ENCODE results near the gene L3MBTL4. TPM values are rescaled to one million over a fixed set of nuclear protein-coding genes. Genes with fewer than 3 reads are reported as not detected.

L3MBTL4 gene
- total and polyA plus RNA-seq, 2 experiments from 2014 or later: 4.1 to 14.1 TPM

DNA sequence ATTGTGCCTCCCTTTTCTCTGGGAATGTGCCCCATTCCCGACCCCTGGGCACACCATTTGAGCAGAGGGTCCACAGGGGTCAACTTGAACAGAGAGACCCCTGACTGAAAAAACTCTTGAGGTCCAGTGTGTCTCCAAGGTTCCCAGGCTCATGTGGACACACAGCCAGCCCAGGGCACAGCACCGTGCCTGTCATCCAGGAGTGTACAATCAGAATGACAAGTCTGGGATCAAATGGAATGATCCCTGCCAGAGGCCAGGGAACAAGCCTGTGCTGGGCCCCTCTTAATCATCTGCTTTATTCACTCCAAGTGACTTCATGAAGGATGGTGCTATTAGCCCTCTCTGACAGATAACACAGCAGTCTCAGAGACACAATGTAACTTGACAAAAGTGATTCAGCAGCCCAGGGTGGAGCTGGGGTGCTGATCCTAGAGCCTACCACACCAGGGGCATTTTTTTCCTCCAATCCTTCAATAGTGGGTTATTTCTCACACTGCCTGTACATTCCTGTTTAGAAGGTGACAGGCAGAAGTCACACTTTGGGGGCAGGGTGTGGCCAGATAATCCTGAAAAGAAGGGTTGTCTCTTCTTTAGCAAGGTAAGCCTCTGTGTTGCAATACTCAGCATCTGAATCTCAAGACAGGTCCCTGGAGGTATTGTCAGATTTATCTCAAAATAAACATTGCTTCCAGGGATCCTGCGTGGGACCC lies 435.4 kb downstream of the L3MBTL4 start:
- WGBS (ENCODE audit: low lambda C conversion rate, missing lambda C conversion rate): 71% methylated on average over 3 of the region's 3 CpGs
- Histone ChIP-seq H3K27ac (no peak overlapping the region), H2AFZ (no peak overlapping the region), H3K27me3 (no peaks in the 10 kb centered on the region), H4K20me1 (ENCODE audit: insufficient read depth, poor library complexity, severe bottlenecking) (no peaks in the 10 kb centered on the region), H3K9me2 (replicated peaks; ENCODE audit: insufficient read depth) (no peaks in the 10 kb centered on the region), H3K4me3 (no peak overlapping the region), H3K4me2 (no peak overlapping the region), H3K36me3 (replicated peaks; ENCODE audit: insufficient read depth, low read depth) (no peaks in the 10 kb centered on the region), H3K9me3 (ENCODE audit: low read depth) (no peaks in the 10 kb centered on the region), H3K4me1 (ENCODE audit: insufficient read depth) (no peaks in the 10 kb centered on the region), H3K79me2 (no peaks in the 10 kb centered on the region)
- DNase-seq (ENCODE audit: low spot score): no peak
- TF ChIP-seq, protein P1, sequence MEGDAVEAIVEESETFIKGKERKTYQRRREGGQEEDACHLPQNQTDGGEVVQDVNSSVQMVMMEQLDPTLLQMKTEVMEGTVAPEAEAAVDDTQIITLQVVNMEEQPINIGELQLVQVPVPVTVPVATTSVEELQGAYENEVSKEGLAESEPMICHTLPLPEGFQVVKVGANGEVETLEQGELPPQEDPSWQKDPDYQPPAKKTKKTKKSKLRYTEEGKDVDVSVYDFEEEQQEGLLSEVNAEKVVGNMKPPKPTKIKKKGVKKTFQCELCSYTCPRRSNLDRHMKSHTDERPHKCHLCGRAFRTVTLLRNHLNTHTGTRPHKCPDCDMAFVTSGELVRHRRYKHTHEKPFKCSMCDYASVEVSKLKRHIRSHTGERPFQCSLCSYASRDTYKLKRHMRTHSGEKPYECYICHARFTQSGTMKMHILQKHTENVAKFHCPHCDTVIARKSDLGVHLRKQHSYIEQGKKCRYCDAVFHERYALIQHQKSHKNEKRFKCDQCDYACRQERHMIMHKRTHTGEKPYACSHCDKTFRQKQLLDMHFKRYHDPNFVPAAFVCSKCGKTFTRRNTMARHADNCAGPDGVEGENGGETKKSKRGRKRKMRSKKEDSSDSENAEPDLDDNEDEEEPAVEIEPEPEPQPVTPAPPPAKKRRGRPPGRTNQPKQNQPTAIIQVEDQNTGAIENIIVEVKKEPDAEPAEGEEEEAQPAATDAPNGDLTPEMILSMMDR (IDR thresholded peaks at IDR 0.05; ENCODE audit: poor library complexity): no peak
- no peak for TF ChIP-seq EZH2phosphoT487 (IDR thresholded peaks at IDR 0.05; ENCODE audit: low read depth, severe bottlenecking, unreplicated experiment)
- no peak for TF ChIP-seq EZH2 (IDR thresholded peaks at IDR 0.05; ENCODE audit: borderline replicate concordance)

DNA sequence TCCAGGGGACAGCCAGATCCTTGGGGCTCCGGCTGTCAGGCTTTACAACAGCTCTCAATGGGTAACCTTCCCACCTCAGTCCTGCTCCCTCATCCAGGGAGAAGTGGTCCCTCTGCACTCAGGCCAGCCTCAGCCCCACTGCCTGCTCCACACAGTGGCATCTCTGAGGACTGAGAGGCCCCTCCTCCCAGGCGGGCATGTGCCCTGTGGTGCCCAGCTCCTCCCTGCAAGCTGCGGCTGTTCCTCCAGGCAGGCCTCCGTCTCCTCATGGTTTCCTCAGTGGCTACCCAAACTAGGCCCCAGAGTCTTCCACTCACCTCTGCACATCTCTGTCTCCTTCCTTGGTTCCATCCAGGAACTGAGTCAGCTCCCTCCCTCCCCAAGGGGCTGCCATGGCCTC lies 437.7 kb downstream of the L3MBTL4 start:
- DNase-seq (ENCODE audit: low spot score): no peak

DNA sequence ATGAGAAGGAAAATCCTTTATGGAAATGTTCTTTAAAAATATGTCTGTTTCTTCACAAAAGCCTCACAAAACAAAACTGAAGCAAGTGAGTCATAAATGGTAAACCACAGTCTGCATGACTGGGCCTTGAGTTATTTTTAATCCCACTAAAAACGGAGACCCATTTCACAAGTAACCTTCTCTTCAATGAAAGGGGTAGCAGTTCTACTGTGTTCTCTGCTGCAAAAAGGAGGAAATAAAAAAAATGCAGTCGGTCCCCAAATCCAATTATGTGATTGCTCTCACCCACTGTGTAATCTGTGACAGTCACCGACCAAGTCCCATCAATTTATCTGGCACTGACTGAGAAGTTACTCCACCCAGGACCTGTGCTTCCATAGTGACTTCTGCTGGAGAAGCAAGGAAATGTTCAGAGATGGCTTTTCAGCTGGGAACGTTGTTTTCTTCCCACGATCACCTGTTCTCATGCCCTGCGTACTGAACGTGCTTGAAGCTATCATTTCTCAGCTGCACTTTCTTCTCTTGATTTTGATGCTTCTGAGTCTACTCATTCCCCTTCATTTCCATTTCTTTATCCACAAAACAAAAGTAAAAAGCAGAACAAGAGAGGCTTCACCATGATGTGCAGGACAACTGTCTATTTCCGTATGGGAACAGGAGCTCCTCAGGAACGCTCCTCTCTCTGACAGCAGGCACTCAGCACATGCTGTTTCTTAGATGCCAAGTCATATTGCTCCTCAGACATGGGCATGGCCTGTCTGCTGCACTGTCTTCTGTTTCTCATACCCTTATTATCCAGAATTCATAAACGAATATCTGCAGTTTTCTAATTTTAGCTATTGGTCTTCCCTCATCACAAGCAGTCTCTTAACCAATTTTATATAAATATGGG lies 439.4 kb downstream of the L3MBTL4 start:
- 84% methylated on average over 10 of the region's 10 CpGs for WGBS (ENCODE audit: low lambda C conversion rate, missing lambda C conversion rate)
- peaks cover 7% of the 10 kb centered on the region for H3K4me1 ChIP-seq (ENCODE audit: insufficient read depth)
- DNase-seq (ENCODE audit: low spot score): no peak
- no peaks in the 10 kb centered on the region for H3K79me2 ChIP-seq
- no peaks in the 10 kb centered on the region for H3K36me3 ChIP-seq (replicated peaks; ENCODE audit: insufficient read depth, low read depth)
- H3K27ac ChIP-seq: no peak overlapping the region
- H3K9me3 ChIP-seq (ENCODE audit: low read depth): no peaks in the 10 kb centered on the region
- H3K4me2 ChIP-seq: no peak overlapping the region
- H3K9me2 ChIP-seq (replicated peaks; ENCODE audit: insufficient read depth): no peaks in the 10 kb centered on the region
- no peak for TF ChIP-seq EZH2phosphoT487 (IDR thresholded peaks at IDR 0.05; ENCODE audit: low read depth, severe bottlenecking, unreplicated experiment)
- no peak for TF ChIP-seq EZH2 (IDR thresholded peaks at IDR 0.05; ENCODE audit: borderline replicate concordance)
- TF ChIP-seq, protein P1 (IDR thresholded peaks at IDR 0.05; ENCODE audit: poor library complexity): no peak
- H3K27me3 ChIP-seq: no peaks in the 10 kb centered on the region
- no peak overlapping the region for H2AFZ ChIP-seq
- no peak overlapping the region for H3K4me3 ChIP-seq
- no peaks in the 10 kb centered on the region for H4K20me1 ChIP-seq (ENCODE audit: insufficient read depth, poor library complexity, severe bottlenecking)

More for the DNA sequence above, 437.7 kb downstream of the L3MBTL4 start:
- Histone ChIP-seq H3K27me3 (no peaks in the 10 kb centered on the region), H3K4me3 (no peak overlapping the region), H3K4me1 (ENCODE audit: insufficient read depth) (no peaks in the 10 kb centered on the region), H2AFZ (no peak overlapping the region), H3K4me2 (no peak overlapping the region), H3K9me3 (ENCODE audit: low read depth) (no peaks in the 10 kb centered on the region), H4K20me1 (ENCODE audit: insufficient read depth, poor library complexity, severe bottlenecking) (no peaks in the 10 kb centered on the region), H3K27ac (no peak overlapping the region), H3K9me2 (replicated peaks; ENCODE audit: insufficient read depth) (no peaks in the 10 kb centered on the region), H3K79me2 (no peaks in the 10 kb centered on the region), H3K36me3 (replicated peaks; ENCODE audit: insufficient read depth, low read depth) (no peaks in the 10 kb centered on the region)
- TF ChIP-seq, protein P1 (IDR thresholded peaks at IDR 0.05; ENCODE audit: poor library complexity): no peak
- TF ChIP-seq EZH2 (IDR thresholded peaks at IDR 0.05; ENCODE audit: borderline replicate concordance) (no peak), EZH2phosphoT487 (IDR thresholded peaks at IDR 0.05; ENCODE audit: low read depth, severe bottlenecking, unreplicated experiment) (no peak)
- WGBS (ENCODE audit: low lambda C conversion rate, missing lambda C conversion rate): 94% methylated on average over 4 of the region's 4 CpGs

Data from hepatocyte (in vitro differentiated cells).